Measurements from ENCODE around the gene RNF7.

DNA sequence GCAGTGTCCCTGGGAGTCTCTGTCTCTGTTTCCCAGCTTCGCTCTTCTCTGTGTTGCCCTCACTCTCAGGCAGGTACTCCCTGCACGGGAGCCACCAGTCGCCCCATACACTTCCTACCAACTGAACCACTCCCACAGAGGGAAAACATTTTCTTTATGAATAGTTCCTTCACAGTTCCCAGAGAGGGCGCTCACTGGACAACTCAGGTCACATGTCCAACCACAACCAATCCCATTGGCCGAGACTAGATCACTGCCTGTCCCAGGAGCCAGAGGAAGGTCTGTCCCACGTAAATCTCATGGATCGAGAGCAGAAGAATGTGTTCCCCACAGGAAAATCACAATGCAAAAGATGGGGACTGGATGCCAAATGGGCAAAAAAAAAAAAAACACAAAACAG is 51.2 kb downstream of the RNF7 start:
- no peak for TF ChIP-seq EGR1 (IDR thresholded peaks at IDR 0.05)
- TF ChIP-seq RAD21 (IDR thresholded peaks at IDR 0.05; ENCODE audit: low read depth): no peak
- no peak for TF ChIP-seq CREB1 (IDR thresholded peaks at IDR 0.05; ENCODE audit: low read depth)
- TF ChIP-seq TCF12 (IDR thresholded peaks at IDR 0.05; ENCODE audit: low read depth): no peak
